ENCODE results near the gene NEURL2. TPM values are rescaled to one million over a fixed set of nuclear protein-coding genes. Genes with fewer than 3 reads are reported as not detected.

NEURL2 gene
- total RNA-seq, 1 donor, result 6.8 TPM

- no peak overlapping the region for H3K4me3 ChIP-seq (ENCODE audit: low read depth, low read length)
- no peak for TF ChIP-seq CTCF (IDR thresholded peaks at IDR 0.05; ENCODE audit: insufficient read depth, low read length)
- no peak for DNase-seq (ENCODE audit: low read depth)
Observed at GRCh38 chr20:45848969-45849582, 41.9 kb downstream of the NEURL2 start.

- H3K4me3 ChIP-seq (ENCODE audit: low read depth, low read length), result no peak overlapping the region
- TF ChIP-seq CTCF (IDR thresholded peaks at IDR 0.05; ENCODE audit: insufficient read depth, low read length), result no peak
- DNase-seq (ENCODE audit: low read depth), result no peak
Observed at GRCh38 chr20:45848421-45848820, 42.6 kb downstream of the NEURL2 start.

- no peak overlapping the region for H3K4me3 ChIP-seq (ENCODE audit: low read depth, low read length)
- no peak for DNase-seq (ENCODE audit: low read depth)
- no peak for TF ChIP-seq CTCF (IDR thresholded peaks at IDR 0.05; ENCODE audit: insufficient read depth, low read length)
Observed at GRCh38 chr20:45845452-45845851, 45.6 kb downstream of the NEURL2 start.

- no peak overlapping the region for H3K4me3 ChIP-seq (ENCODE audit: low read depth, low read length)
- TF ChIP-seq CTCF (IDR thresholded peaks at IDR 0.05; ENCODE audit: insufficient read depth, low read length), result no peak
- DNase-seq (ENCODE audit: low read depth), result no peak
Observed at GRCh38 chr20:45843506-45843905, 47.5 kb downstream of the NEURL2 start.

- no peak for TF ChIP-seq CTCF (IDR thresholded peaks at IDR 0.05; ENCODE audit: insufficient read depth, low read length)
- DNase-seq (ENCODE audit: low read depth), result peak; percentile 56
- H3K4me3 ChIP-seq (ENCODE audit: low read depth, low read length), result no peak overlapping the region
Observed at GRCh38 chr20:45842169-45842812, 48.7 kb downstream of the NEURL2 start.

- no peak for TF ChIP-seq CTCF (IDR thresholded peaks at IDR 0.05; ENCODE audit: insufficient read depth, low read length)
- DNase-seq (ENCODE audit: low read depth), result no peak
- H3K4me3 ChIP-seq (ENCODE audit: low read depth, low read length), result no peak overlapping the region
Observed at GRCh38 chr20:45841407-45842129, 49.4 kb downstream of the NEURL2 start.
